Cardiac fibroblast (primary cell): ENCODE measurements around the gene THPO.

Experiments used
- DNase-seq, 2 donors: peaks; one replicate each; pipeline versions ENCODE4 v3.0.0 to v3.0.0-alpha.2; 2010; ENCODE audit warnings: low read depth in 2 of 2
- H3K4me3 ChIP-seq, 2 donors: replicated peaks in 1 of 2; 1 replicate in 1 of 2; 2 replicates in 1 of 2; pipeline ENCODE4 v1.5.1; 2011; ENCODE audit warnings: low read depth in 2 of 2, low read length in 2 of 2, mild to moderate bottlenecking in 2 of 2, moderate library complexity in 1 of 2
- TF ChIP-seq, protein P1 (sequence below): IDR thresholded peaks from one replicate; pipeline ENCODE4 v1.5.1; 2011; ENCODE audit warnings: low read depth, mild to moderate bottlenecking, low read length, inconsistent platforms

The THPO gene

DNA sequence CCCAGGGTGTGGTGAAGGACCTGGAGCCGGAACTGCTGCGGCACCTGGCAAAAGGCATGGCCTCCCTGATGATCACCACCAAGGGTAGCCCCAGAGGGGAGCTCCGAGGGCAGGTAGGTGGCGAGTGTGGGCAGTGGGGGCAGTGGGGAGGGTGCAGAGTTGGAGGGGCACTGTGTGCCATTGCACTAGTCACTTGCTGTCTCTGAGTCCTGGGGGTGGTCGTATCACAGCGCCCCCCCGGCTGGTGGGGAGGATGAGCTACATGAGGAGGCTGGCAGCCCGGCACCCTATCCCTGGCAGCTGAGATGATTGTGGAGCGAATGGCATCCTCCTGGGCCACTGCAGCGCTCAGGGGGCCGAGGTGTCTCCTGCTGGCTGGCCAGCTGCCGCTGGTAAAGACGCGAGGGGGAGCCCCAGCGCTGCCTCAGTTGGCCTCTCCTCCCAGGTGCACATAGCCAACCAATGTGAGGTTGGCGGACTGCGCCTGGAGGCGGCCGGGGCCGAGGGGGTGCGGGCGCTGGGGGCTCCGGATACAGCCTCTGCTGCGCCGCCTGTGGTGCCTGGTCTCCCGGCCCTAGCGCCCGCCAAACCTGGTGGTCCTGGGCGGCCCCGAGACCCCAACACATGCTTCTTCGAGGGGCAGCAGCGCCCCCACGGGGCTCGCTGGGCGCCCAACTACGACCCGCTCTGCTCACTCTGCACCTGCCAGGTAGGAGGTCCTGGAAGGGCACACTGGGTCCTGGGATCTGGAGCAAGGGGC lies 8.2 kb upstream of the THPO start:
- no peak for DNase-seq
- no peak overlapping the region for H3K4me3 ChIP-seq
- TF ChIP-seq, protein P1, sequence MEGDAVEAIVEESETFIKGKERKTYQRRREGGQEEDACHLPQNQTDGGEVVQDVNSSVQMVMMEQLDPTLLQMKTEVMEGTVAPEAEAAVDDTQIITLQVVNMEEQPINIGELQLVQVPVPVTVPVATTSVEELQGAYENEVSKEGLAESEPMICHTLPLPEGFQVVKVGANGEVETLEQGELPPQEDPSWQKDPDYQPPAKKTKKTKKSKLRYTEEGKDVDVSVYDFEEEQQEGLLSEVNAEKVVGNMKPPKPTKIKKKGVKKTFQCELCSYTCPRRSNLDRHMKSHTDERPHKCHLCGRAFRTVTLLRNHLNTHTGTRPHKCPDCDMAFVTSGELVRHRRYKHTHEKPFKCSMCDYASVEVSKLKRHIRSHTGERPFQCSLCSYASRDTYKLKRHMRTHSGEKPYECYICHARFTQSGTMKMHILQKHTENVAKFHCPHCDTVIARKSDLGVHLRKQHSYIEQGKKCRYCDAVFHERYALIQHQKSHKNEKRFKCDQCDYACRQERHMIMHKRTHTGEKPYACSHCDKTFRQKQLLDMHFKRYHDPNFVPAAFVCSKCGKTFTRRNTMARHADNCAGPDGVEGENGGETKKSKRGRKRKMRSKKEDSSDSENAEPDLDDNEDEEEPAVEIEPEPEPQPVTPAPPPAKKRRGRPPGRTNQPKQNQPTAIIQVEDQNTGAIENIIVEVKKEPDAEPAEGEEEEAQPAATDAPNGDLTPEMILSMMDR = no peak

DNA sequence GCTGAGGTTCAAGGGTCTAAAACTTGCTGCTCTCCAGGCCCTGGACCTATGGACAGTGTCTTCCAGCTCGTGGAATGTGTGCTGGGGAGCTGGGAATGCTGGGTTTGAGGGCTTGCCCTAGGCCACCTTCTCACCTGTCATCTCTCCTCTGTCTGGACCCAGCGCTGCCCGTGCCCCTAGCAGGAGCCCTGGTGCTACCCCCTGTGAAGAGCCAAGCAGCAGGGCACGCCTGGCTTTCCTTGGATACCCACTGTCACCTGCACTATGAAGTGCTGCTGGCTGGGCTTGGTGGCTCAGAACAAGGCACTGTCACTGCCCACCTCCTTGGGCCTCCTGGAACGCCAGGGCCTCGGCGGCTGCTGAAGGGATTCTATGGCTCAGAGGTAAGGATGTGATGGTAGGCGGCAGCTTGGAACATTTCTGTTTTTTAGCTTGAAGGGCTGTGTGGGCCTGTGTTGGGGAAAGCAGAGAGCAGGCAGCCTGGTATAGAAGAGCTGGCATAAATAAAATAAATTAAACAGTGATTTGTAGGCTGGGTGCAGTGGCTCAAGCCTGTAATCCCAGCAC lies 6.9 kb upstream of the THPO start:
- TF ChIP-seq, protein P1 = no peak
- no peak for DNase-seq
- H3K4me3 ChIP-seq = no peak overlapping the region

DNA sequence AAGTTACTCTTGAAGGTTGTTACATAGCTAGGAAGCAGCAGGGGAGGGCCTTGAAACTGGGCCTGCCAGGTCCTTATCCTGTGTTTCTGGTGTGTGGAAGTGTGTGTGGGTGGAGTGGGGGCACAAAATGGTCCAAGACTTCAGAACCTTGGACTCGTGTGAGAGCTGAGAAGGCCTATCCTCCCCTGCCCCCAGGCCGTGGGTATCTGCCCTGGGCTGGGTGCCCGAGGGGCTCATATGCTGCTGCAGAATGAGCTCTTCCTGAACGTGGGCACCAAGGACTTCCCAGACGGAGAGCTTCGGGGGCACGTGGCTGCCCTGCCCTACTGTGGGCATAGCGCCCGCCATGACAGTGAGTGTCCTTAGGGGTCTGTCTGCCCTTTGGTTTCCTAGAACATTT lies 6.3 kb upstream of the THPO start:
- no peak overlapping the region for H3K4me3 ChIP-seq
- DNase-seq = no peak
- TF ChIP-seq, protein P1 = no peak

DNA sequence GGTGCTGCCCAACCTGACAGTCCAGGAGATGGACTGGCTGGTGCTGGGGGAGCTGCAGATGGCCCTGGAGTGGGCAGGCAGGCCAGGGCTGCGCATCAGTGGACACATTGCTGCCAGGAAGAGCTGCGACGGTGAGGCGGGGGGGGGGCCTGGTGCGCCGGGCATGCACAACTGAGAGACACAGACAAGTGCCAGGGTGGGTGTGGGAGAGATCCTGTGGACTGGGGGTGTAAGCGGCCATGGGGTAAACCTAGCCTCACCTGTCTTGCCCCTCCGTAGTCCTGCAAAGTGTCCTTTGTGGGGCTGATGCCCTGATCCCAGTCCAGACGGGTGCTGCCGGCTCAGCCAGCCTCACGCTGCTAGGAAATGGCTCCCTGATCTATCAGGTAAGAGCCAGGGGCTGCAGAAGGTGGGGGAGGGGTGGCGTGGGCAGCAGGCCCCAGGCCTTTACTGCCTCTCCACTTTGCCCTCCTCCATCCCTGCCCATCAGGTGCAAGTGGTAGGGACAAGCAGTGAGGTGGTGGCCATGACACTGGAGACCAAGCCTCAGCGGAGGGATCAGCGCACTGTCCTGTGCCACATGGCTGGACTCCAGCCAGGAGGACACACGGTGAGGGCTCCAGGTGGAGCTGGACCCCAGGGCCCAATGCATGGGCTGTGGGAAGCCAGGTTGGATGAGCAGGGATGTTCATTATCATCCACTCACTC lies 5.2 kb upstream of the THPO start:
- DNase-seq = no peak
- TF ChIP-seq, protein P1 = no peak
- H3K4me3 ChIP-seq = no peak overlapping the region

DNA sequence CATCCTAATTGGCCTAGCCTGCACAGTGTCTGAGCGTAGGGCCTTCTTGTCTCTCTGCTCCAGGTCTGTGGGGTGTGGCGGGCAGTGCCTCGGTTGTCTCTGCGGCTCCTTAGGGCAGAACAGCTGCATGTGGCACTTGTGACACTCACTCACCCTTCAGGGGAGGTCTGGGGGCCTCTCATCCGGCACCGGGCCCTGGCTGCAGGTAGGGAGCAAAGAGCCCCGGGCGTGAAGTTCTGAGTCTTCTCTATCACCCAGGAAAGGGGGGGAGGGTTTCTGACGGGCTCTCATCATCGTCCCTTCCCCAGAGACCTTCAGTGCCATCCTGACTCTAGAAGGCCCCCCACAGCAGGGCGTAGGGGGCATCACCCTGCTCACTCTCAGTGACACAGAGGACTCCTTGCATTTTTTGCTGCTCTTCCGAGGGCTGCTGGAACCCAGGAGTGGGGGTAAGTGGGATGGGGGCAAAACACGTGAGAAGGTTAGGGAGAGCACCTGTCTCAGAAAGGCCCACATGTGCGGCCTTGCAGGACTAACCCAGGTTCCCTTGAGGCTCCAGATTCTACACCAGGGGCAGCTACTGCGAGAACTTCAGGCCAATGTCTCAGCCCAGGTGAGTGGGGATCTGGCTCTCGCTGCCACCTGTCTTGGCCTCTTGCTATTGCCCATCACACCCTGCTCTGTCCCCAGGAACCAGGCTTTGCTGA lies 4.5 kb upstream of the THPO start:
- no peak overlapping the region for H3K4me3 ChIP-seq
- TF ChIP-seq, protein P1 = no peak
- DNase-seq = no peak

- TF ChIP-seq, protein P1 = no peak
- no peak for DNase-seq
- H3K4me3 ChIP-seq = no peak overlapping the region
These were observed 3.5 kb upstream of the THPO start for GRCh38 chr3:184381261-184382224.
